ENCODE measurements around the gene CD302. TPM values are rescaled to one million over a fixed set of nuclear protein-coding genes. Genes with fewer than 3 reads are reported as not detected.

Gene CD302
- total and polyA plus RNA-seq, 10 of the 15 experiments (the other 5 are each of a cell fraction or from before 2014, with no cell fraction given), result 0.48 to 4.0 (median 2.1) TPM

- no TSS peak for BruUV-seq (replicated peaks)
- no peak overlapping the region for H3K4me3 ChIP-seq
- in situ Hi-C loops (cut with MboI), result no loop called here
- DNase-seq (ENCODE audit: low read depth, low spot score) (no peak), ATAC-seq (peak; percentile 32; the same call in 2 of the 3 replicates), FAIRE-seq (no peak)
- H3K79me2 ChIP-seq (ENCODE audit: control insufficient read depth, insufficient read depth, low read length), result no peaks in the 10 kb centered on the region
- no peak overlapping the region for H3K9ac ChIP-seq (ENCODE audit: control insufficient read depth, insufficient read depth, low read length)
- no peaks in the 10 kb centered on the region for H3K27me3 ChIP-seq (replicated peaks in 1 of 2; ENCODE audit: control insufficient read depth in 2 of 2, insufficient read depth in 2 of 2, low read length in 1 of 2)
- CTCF ChIA-PET, result interaction anchor here (0.6 kb wide), 1 partner anchor 377 kb away, joined by 4 read pairs; no protein-coding TSS in a partner anchor
- 0 out of 2 replicates have a peak, but pooled peaks have one; percentile 27 for TF ChIP-seq POLR2AphosphoS2 (IDR thresholded peaks at IDR 0.05; ENCODE audit: low read depth, low read length)
- TF ChIP-seq LARP7 (IDR thresholded peaks at IDR 0.05), result no peak
- no peak for TF ChIP-seq GABPA (IDR thresholded peaks at IDR 0.05; ENCODE audit: low read depth)
- no peak overlapping the region for H3K27ac ChIP-seq (ENCODE audit: control insufficient read depth, insufficient read depth)
- H3K4me2 ChIP-seq (ENCODE audit: control insufficient read depth, insufficient read depth), result no peak overlapping the region
- no peak overlapping the region for H2AFZ ChIP-seq (ENCODE audit: control insufficient read depth, low read depth, low read length)
- no peaks in the 10 kb centered on the region for H4K20me1 ChIP-seq (ENCODE audit: control insufficient read depth, insufficient read depth)
- POLR2A ChIA-PET, result interaction anchor here (1.7 kb wide), 1 partner anchor 12 kb away, joined by 6 read pairs; no protein-coding TSS in a partner anchor
- SMC1A ChIA-PET (ENCODE audit: uncharacterized antibody, unreplicated experiment), result no interaction called here
- H3K4me1 ChIP-seq (ENCODE audit: control insufficient read depth, insufficient read depth, low read length), result no peaks in the 10 kb centered on the region
- peaks cover 0 to 6% of the 10 kb centered on the region in 2 experiments; a peak in 1 of 4 replicates for H3K36me3 ChIP-seq (ENCODE audit: control insufficient read depth in 2 of 2, insufficient read depth in 2 of 2, low read length in 1 of 2)
- no peaks in the 10 kb centered on the region for H3K9me3 ChIP-seq (replicated peaks; ENCODE audit: control insufficient read depth, insufficient read depth, low read length)
- RAD21 ChIA-PET (ENCODE audit: unreplicated experiment), result interaction anchor here (1.0 kb wide), 1 partner anchor 164 kb away, joined by 3 read pairs; no protein-coding TSS in a partner anchor
- WGBS (ENCODE audit: insufficient coverage, insufficient replicate concordance, low lambda C conversion rate, missing lambda C conversion rate), result 89% methylated on average over 1 of the region's 1 CpG
- intact Hi-C loops (cut with micrococcal nuclease; ENCODE audit: unreplicated experiment), result no loop called here
Measured at GRCh38 chr2:159775021-159775420, 23.0 kb downstream of the CD302 start.

- no peak overlapping the region for H2AFZ ChIP-seq (ENCODE audit: control insufficient read depth, low read depth, low read length)
- no peak for DNase-seq (ENCODE audit: low read depth, low spot score)
- no peaks in the 10 kb centered on the region for H3K27me3 ChIP-seq (replicated peaks in 1 of 2; ENCODE audit: control insufficient read depth in 2 of 2, insufficient read depth in 2 of 2, low read length in 1 of 2)
- no peak overlapping the region for H3K27ac ChIP-seq (ENCODE audit: control insufficient read depth, insufficient read depth)
- no peaks in the 10 kb centered on the region for H3K9me3 ChIP-seq (replicated peaks; ENCODE audit: control insufficient read depth, insufficient read depth, low read length)
- no peak overlapping the region for H3K4me2 ChIP-seq (ENCODE audit: control insufficient read depth, insufficient read depth)
- no peaks in the 10 kb centered on the region for H3K4me1 ChIP-seq (ENCODE audit: control insufficient read depth, insufficient read depth, low read length)
- H3K9ac ChIP-seq (ENCODE audit: control insufficient read depth, insufficient read depth, low read length), result no peak overlapping the region
- in situ Hi-C loops (cut with MboI) (no loop called here), intact Hi-C loops (cut with micrococcal nuclease; ENCODE audit: unreplicated experiment) (no loop called here)
- 70% methylated on average over 3 of the region's 3 CpGs for WGBS (ENCODE audit: insufficient coverage, insufficient replicate concordance, low lambda C conversion rate, missing lambda C conversion rate)
- H3K4me3 ChIP-seq, result no peak overlapping the region
- peaks cover 0 to 7% of the 10 kb centered on the region in 2 experiments; a peak in 1 of 4 replicates for H3K36me3 ChIP-seq (ENCODE audit: control insufficient read depth in 2 of 2, insufficient read depth in 2 of 2, low read length in 1 of 2)
- peak; percentile 34 for ATAC-seq
- CTCF ChIA-PET, result interaction anchor here (0.6 kb wide), 1 partner anchor 377 kb away, joined by 4 read pairs; no protein-coding TSS in a partner anchor
- POLR2A ChIA-PET, result interaction anchor here (1.7 kb wide), 1 partner anchor 12 kb away, joined by 6 read pairs; no protein-coding TSS in a partner anchor
- RAD21 ChIA-PET (ENCODE audit: unreplicated experiment), result interaction anchor here (1.0 kb wide), 1 partner anchor 165 kb away, joined by 3 read pairs; no protein-coding TSS in a partner anchor
- no peak for FAIRE-seq
- BruUV-seq (replicated peaks), result no TSS peak
- no peaks in the 10 kb centered on the region for H4K20me1 ChIP-seq (ENCODE audit: control insufficient read depth, insufficient read depth)
- SMC1A ChIA-PET (ENCODE audit: uncharacterized antibody, unreplicated experiment), result interaction anchor here (1.3 to 1.6 kb wide), 2 partner anchors 70 to 144 kb away, joined by 3 to 4 read pairs; no protein-coding TSS in a partner anchor
- peak; percentile 12; the same call in 1 of the 2 replicates for TF ChIP-seq PML (IDR thresholded peaks at IDR 0.05; ENCODE audit: low read length)
- TF ChIP-seq ZZZ3 (IDR thresholded peaks at IDR 0.05; ENCODE audit: control insufficient read depth, insufficient read length, low read depth), result no peak
- 0 out of 2 replicates have a peak, but pooled peaks have one; percentile 36 for TF ChIP-seq POLR2AphosphoS5 (IDR thresholded peaks at IDR 0.05; ENCODE audit: low read length)
- TF ChIP-seq BCL3 (IDR thresholded peaks at IDR 0.05; ENCODE audit: borderline replicate concordance, insufficient read depth, low read depth, low read length, poor library complexity, severe bottlenecking), result peak; percentile 41
- H3K79me2 ChIP-seq (ENCODE audit: control insufficient read depth, insufficient read depth, low read length), result no peaks in the 10 kb centered on the region
Measured at GRCh38 chr2:159774370-159774990, 23.5 kb downstream of the CD302 start.
